ENCODE results near the gene SNUPN. TPM values are rescaled to one million over a fixed set of nuclear protein-coding genes. Genes with fewer than 3 reads are reported as not detected.
"Not testable (repeated sequence)": the region's sequence is repeated elsewhere in the genome, so short reads cannot be mapped to it uniquely, and the experiment has no call there.

The SNUPN gene
- total RNA-seq, 2 donors from 2014 or later: 13.7 to 17.3 TPM

- H3K36me3 ChIP-seq: no peaks in the 10 kb centered on the region
- H3K4me1 ChIP-seq: peaks cover 0 to 29% of the 10 kb centered on the region in 2 donors
- DNase-seq (ENCODE audit: low spot score): no peak
- H3K27ac ChIP-seq: peak overlapping the region; percentile 92 to 95
- H3K9me3 ChIP-seq: no peaks in the 10 kb centered on the region
- no peaks in the 10 kb centered on the region for H3K27me3 ChIP-seq
- peak overlapping the region; percentile 85 to 95 for H3K4me3 ChIP-seq
- no peak for TF ChIP-seq CTCF (IDR thresholded peaks at IDR 0.05)
Observed at GRCh38 chr15:75577401-75578172, 47.9 kb downstream of the SNUPN start.

- no peaks in the 10 kb centered on the region for H3K27me3 ChIP-seq
- no peak for TF ChIP-seq CTCF (IDR thresholded peaks at IDR 0.05)
- no peak overlapping the region for H3K27ac ChIP-seq
- no peak for DNase-seq (ENCODE audit: low spot score)
- no peaks in the 10 kb centered on the region for H3K9me3 ChIP-seq
- H3K4me3 ChIP-seq: no peak overlapping the region
- H3K36me3 ChIP-seq: no peaks in the 10 kb centered on the region
- H3K4me1 ChIP-seq: peaks cover 0 to 35% of the 10 kb centered on the region in 2 donors
Observed at GRCh38 chr15:75573648-75574384, 51.7 kb downstream of the SNUPN start.

- Histone ChIP-seq H3K9me3 (no peaks in the 10 kb centered on the region), H3K27ac (peak overlapping the region in 1 of 2 donors; percentile 35), H3K36me3 (peaks cover 5% of the 10 kb centered on the region), H3K4me1 (peaks cover 0 to 19% of the 10 kb centered on the region in 2 donors), H3K27me3 (no peaks in the 10 kb centered on the region), H3K4me3 (no peak overlapping the region)
- no peak for TF ChIP-seq CTCF (IDR thresholded peaks at IDR 0.05)
- no peak for DNase-seq (ENCODE audit: low spot score)
Observed at GRCh38 chr15:75570126-75570845, 55.2 kb downstream of the SNUPN start.

- Histone ChIP-seq H3K4me3 (no peak overlapping the region), H3K27ac (no peak overlapping the region), H3K9me3 (no peaks in the 10 kb centered on the region), H3K4me1 (peaks cover 0 to 8% of the 10 kb centered on the region in 2 donors), H3K27me3 (no peaks in the 10 kb centered on the region), H3K36me3 (peaks cover 5% of the 10 kb centered on the region)
- TF ChIP-seq CTCF (IDR thresholded peaks at IDR 0.05): no peak
- DNase-seq (ENCODE audit: low spot score): no peak
Observed at GRCh38 chr15:75565062-75565970, 60.2 kb downstream of the SNUPN start.

- no peak for DNase-seq (ENCODE audit: low spot score)
- H3K36me3 ChIP-seq: no peaks in the 10 kb centered on the region
- no peaks in the 10 kb centered on the region for H3K4me1 ChIP-seq
- no peaks in the 10 kb centered on the region for H3K9me3 ChIP-seq
- no peak overlapping the region for H3K27ac ChIP-seq
- TF ChIP-seq CTCF (IDR thresholded peaks at IDR 0.05): no peak
- no peak overlapping the region for H3K4me3 ChIP-seq
- no peaks in the 10 kb centered on the region for H3K27me3 ChIP-seq
Observed at GRCh38 chr15:75561888-75562287, 63.6 kb downstream of the SNUPN start.

GRCh38 chr15:75559360-75559759, 66.2 kb downstream of the SNUPN start:
- not testable (repeated sequence) for H3K36me3 ChIP-seq; H3K4me1 ChIP-seq; H3K27ac ChIP-seq; H3K4me3 ChIP-seq; H3K27me3 ChIP-seq; DNase-seq (ENCODE audit: low spot score); H3K9me3 ChIP-seq

- not testable (repeated sequence) for H3K36me3 ChIP-seq
Observed at GRCh38 chr15:75558955-75559354, 66.6 kb downstream of the SNUPN start.

More at GRCh38 chr15:75558955-75559354, 66.6 kb downstream of the SNUPN start:
- DNase-seq (ENCODE audit: low spot score); H3K4me3 ChIP-seq; H3K9me3 ChIP-seq; H3K27me3 ChIP-seq; H3K27ac ChIP-seq; H3K4me1 ChIP-seq: not testable (repeated sequence)
